DMS79 (cell line): ENCODE data around the gene LYVE1.
"Not testable (repeated sequence)": the region's sequence is repeated elsewhere in the genome, so short reads cannot be mapped to it uniquely, and the experiment has no call there.

Experiments used
- DNase-seq: peaks from one replicate; lab custom pipeline; 2025; lab: John Stamatoyannopoulos, UW

The LYVE1 gene, protein sequence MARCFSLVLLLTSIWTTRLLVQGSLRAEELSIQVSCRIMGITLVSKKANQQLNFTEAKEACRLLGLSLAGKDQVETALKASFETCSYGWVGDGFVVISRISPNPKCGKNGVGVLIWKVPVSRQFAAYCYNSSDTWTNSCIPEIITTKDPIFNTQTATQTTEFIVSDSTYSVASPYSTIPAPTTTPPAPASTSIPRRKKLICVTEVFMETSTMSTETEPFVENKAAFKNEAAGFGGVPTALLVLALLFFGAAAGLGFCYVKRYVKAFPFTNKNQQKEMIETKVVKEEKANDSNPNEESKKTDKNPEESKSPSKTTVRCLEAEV

DNA sequence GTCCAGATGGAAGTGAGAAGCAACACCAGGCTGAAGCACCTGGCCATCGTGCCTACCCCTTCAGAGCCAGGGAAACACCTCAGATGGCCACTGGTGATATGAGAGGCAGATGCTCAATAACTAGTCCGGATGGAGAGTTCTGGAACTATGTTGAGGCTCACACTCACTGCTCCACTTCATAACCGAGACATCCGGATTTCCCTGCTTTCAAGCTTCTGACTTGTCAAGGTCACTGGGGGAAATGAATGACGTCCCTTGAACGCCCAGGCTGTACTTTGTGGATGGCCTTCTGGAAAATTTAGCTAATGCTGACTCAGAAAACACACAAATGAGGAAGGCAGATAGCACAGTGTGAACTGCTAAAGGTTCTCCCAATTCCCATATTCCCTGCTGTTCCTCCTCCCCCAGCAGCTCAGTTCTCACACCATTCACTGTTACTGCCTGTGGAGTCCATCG lies at the start of gene LYVE1:
Gene LYVE1, minus strand, starts transcription at position 180 of the 456 bp plus-strand sequence. Its CDS starts 133 bp downstream, at position 47.
- no peak for DNase-seq

DNA sequence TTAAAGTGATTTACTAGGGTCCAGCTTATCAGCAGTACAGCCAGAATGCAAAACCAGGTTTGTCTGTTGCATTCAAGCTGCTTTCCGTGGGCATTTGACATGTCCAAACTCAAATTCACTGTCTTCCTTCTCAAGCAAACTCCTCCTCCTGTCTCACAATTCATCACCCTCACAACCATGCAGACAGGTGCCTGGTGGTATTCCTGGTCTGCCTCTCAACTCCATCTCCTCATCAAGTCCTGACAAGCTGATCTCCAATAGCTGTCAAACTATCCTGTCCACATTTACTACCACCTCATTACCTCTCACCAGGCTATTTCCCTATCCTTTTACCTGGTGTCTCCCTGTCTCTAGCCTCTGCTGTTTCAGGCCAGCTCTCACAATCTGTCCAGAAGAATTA lies 49.1 kb upstream of the LYVE1 start:
- no peak for DNase-seq

DNA sequence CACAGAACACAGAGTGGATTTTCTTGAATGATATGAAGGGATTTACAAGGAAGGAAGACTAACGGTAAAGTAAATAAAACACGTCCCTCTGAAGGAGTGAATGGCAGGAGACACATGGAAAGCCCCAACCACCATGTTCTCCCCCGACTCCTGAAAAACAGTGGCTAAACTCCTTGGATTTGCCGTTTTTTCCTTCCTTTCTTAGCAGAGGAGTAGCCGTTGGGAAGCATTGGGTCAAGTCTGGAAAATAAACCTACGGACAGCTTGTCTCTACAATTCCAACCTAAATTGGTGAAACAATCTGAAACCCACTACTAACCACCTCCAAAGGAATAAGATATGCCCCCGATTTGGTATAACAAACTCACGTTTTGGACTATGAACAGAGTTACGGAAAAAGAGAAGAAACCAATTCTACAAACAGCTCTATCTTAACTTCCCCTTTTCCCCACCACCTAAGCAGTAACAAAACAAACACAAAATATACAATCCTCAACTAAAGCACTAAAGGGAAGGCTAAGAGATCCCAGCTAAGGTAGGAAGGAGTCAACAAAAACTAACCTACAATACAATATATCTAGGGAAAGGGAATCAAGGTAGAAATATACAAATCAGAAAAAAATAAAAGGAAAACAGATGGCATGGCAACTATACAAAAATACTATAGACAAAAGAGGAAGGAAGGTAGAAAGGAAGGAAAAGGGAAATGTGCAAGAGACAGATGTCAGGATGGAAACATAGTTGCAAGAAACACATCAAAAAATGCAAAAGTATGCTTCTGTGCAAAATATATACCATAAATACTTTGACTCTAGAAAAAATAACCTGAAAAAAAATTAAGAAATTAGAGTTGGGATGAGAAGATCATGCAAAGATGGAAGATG lies 43.8 kb upstream of the LYVE1 start:
- DNase-seq = no peak

DNA sequence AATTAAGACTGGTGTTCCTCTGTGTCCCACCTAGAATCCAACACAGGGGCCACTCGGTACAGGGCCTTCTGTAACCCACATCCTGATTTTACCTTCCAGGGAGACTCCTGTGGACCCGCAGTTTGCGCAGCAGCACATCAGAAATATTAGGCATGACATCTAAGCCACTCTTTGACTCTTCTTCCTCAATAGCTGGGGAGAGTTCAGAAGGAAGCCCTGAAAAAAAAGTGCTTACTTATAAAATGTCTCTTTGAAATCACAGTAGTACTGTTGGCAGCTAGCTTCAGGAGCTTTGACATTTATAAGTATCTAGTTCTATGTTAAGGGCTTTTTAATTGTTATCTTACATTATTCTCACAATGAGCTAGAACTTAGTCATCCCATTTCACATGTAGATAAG lies 41.2 kb upstream of the LYVE1 start:
- no peak for DNase-seq

DNA sequence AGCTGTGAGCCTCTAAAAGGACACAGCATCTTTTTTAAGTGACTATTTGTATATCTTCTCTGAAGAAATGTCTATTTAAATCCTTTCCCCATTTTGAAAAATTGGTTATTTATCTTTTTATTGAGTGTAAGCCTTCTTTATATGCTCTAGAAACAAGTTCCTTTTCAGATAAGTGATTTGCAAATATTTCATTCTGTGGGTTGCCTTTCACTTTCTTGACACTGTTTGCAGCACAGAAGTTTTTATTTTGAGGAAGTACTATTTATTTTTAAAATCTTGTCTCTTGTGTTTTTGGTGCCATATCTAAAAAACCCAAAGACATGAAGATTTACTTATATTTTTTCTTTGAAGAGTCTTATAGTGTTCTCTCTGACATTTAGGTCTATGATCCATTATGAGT lies 40.1 kb upstream of the LYVE1 start:
- DNase-seq = no peak

DNA sequence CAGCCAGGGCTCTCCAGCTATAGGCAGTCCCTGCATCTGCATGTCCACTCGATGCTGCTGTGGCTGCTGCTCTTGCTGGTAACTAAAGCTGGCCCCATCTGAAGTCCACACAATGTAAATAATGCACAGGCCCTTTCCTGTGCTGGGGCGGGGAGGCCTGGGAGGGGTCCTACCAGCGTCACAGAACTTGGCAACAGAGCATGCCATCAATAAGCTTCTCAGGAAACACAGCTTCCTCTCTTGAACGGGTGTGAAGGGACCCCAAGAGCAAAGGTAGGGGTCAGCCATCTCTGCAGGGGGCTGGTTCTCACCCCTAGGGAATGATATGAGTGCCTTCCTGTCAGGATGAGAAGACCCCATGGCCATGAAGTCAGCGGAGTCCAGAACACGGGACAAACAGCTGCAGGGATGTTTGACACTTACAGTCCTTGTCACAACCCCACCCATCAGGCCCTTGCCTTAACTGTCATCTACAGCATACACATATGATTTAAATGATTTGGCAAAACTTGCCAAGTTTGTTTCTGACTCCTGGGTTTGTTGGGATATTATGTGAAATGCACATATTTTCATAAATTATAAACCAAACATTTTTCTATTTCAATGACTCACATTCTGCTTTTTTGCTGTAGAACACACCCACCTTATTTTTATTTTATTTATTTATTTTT lies 39.1 kb upstream of the LYVE1 start:
- DNase-seq = no peak

DNA sequence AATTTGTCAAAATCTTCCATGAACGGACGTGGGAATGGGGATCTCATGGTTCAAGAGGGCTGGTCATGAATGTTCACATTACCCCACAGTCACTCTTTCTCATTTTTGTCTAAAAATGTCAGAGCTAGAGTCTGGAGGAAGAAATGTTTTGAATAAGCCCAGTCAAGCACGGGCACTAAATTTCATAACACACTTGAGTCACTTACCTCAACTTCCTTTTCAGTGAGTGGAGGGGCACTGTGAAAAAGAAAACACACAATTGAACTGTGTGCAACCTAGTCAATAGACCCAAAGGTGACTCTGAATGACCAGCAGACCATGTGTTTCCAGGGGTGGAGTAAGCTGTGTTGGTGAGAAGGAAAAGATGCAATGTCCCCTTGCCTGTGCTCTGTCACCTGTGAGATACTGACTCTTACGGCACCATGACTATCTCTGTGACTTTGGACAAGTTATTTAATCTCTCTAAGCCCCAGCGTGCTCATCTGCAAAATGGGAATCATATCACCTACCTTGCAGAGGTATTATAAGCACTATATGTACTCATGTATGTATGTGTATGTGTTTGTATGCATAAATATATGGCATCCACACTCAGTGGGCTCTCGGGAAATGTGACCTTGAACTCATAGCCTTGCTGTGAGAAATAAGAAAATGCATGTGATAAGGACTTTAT lies 38.2 kb upstream of the LYVE1 start:
- DNase-seq = no peak

DNA sequence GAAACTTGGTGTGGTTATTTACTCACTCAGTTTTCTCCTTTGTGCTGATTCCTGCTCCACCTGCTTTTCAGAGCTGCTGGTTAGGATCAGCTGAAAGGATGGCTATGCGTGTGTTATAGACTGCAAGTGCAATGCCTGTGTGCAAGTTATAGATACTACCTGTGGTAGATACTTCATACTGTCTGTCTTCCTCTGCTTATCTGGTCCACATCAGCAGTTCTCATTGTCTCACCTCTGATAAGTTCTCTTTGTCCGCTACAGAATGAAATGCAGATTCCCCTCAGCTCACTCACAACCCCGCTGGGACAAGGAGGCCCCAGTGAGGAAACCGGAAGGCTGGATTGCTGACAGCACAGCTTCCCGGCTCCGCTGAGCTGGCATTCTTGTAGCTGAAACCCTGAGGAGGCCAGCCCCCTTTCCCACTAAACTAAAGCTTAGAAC lies 37.5 kb upstream of the LYVE1 start:
- DNase-seq = no peak

DNA sequence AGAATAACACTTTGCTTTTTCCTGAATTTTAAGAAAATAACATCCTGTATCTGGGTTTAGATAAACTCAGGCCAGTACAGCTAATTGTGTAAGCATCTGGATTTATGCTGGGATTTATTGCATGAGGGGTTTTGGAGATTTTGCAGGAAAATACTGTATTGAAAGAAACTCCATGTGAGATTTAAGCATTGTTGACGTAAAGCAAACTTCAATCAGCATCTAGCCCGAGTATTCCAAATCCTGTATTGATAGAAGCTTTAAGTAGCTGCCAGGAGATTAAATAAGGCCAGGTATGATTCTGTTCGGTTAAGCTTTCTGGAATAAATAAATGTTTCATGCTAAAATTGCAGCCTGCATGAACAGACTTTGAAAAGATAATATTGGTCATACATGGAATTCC lies 36.3 kb upstream of the LYVE1 start:
- no peak for DNase-seq

DNA sequence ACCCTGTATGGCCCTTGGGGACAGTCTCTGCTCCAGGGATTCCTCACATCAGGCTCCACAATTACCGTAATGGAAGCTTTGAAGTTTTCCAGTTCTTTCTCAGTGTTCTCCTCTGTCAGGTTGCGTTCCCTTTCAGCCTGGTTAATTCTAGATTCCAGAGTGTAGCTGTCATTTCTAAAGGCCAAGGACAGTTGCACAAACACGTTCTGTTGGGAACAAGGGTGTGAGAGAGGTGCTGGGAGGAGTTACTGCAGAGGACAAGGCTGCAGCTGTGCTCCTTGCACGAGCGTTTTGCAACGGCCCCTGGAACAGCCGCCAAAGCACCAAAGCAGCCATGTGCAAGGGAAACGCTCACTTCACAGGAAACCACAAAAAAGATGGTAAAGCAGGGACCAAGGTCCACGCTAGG lies 35.9 kb upstream of the LYVE1 start:
- DNase-seq = no peak

DNA sequence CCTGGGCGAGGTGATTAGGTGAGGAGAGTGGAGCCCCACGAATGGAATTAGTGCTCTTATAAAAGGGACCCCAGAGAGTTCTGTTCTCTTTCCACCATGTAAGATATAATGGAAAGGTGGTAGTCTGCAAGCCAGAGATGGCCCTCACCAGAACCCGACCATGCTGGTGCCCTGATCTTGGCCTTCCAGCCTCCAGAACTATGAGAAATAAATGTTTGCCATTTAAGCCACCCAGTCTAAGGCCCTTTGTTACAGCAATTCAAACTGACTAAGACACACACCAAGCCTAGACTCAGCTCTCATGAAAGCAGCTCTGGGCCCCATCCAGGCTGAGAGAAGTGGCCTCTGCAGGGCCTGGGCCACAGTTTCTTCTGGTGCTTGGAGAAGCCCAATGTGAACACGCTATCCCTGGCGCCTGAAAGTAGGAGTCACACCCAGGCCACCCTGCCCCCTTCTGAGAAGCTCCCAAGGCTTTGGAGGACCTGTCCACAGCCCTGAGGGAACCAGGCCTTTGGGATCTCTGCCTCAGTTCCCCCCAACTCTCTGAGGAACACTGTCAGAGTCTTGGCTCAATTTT lies 35.3 kb upstream of the LYVE1 start:
- DNase-seq = no peak

DNA sequence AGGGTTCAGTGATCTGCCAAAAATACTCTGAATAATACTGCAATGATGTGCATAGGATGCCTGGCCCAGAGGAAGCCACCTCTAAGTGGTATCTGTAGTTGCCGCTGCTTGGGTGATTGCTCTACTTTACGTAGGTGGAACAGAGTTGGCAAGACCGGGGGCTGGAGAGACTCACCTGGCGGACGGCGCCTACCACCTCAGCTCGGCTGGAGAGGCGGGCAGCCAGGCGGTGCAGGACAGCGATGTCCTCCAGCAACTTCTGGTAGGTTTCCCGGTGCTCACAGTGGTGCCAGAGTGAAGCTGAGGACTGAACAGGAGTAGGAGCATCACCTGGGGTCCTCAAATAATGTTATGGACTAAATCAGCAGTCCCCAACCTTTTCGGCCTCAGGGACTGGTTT lies 34.5 kb upstream of the LYVE1 start:
- no peak for DNase-seq

DNA sequence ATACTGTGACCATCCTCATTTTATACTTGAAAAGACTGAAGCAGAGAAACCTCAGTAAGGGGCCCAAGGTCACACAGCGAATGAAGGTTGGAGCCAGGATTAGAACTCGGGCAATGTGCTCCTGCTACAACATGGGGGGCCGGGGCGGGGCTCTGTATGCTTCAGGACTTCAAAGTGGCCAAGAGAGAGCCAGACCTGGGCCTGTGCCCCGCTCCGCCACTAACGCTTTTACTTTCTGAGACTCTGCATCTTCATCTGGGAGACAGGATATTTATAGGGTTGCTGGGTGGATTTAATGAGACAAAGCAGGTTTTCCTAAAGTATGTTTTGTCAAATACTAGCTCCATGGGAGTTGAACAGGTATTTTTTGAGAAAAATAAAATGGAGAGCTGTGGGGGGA lies 33.9 kb upstream of the LYVE1 start:
- DNase-seq = no peak

DNA sequence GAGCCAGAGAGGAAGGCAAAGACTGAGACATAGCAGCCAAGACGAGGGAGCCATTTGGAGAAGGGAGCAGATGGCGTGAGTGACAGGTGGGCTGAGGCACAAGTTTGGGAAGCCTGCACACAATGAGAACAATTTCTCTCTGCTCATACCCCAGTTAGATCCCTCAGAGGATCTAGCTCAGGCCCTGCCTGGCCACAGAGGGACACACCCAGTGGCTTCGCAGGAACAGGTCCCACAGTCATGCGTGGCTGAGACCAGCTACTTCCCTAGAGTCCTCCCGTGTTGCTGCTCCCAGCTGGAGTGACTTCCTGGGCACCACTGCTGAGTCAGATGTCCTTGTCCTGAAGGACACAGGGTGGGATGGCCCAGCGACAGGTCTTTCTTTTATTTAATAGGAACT lies 33.4 kb upstream of the LYVE1 start:
- no peak for DNase-seq

DNA sequence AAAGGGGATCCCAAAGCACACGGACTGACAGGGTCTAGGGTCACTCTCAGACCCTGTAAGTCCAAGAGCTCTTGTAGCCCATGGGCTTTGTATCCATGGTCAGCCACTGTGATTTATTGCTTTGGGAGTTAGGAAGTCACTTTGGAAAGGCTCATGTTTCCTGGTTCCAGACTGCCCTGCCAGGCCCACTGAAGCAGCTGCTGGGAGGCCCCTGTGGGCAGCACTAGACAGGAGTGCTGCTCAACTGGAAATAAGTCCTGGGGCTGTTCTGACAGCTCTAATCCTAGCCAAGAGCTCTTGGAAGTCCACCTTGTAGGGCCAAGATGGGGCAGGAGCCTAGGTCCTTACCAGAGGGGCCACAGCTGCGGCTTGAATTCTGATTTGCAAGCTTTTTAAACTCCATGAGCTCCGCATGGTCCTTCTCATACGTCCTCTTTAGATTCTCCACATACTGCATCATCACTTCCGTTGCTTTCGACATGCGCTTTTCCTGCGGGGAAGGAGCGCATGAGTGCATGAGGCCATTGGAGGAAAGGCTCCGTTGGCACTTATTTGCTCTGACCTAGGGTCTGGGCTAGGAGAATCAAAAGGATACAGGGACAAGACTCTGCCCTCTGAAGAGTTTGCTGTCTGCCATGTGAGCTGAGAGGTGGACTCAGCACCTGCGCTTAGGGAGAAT lies 32.2 kb upstream of the LYVE1 start:
- DNase-seq = no peak

DNA sequence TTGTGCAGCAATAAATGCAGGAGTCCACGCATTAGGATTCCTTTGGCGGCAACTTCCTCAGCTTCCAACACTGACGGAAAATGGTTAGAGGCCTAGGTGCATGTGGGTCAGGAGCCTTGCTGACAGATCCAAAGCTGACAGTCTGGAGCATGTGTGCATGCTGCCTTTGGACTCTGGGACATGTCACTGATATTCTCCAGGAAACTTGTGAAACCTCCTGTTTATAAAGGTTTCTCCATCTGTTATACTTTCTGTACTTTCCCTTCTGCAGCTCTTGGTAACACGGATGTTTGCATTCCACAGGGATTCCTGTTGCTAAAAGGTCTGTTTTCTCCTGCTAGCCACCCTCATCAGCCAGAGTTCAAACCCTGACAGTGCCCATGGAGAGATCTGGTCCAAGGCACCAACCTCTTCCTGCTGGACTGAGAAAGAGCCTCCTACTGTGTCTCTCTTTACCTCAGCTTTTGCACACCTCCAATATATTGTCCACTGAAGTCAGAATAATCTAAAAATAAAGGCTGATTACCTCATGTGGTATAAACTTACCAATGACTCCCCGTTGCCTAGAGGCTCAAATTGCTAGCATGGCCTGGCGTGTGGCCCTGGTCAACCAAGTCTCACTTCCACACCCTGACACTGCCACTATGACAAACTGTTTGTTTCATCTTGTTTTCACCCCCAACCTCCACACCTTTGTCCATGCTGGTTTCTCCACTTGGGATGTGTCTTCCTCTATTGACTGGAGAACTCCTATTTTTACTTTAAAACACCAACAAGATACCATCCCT lies 31.1 kb upstream of the LYVE1 start:
- DNase-seq = no peak

DNA sequence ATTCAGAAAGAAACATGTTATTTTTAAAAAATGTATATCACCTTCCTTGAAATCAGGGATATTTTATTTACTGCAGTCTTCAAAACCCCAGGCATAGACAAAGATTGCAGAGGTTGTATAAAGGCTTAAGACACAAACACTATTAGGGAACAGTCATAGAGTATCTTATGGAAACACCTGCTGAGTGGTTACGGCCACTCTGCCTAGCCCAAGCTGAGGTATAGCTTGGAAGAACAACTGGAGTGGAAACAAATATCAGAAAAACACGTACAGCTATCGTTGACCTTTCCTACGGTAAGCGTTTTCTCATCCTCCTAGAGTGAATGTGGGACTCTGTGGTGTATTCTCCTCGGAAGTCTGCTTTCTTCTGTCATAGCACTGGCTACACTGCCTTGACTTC lies 30.4 kb upstream of the LYVE1 start:
- no peak for DNase-seq

DNA sequence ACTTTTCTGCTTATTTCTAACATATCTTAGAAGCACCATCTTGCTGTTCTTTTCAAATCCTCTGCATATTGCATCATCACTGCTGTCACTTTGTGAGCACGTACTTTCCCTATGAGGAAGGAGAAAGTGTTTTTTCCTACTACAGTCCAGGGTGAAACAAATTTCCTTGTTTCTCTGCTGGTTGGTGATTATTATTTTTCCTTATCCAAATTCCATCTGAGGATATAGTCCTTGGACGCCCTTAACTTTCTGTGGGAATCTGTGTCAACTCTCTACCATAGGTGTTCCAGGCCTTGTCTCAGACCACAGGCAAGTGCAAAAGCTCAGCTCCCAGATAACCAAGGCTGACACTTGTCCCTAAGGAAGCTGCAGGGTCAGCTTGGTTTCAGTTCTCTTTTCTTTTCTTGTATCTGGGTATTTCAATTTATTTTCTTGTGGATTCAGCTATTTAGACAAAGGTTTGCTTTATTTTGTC lies 29.4 kb upstream of the LYVE1 start:
- DNase-seq = no peak

DNA sequence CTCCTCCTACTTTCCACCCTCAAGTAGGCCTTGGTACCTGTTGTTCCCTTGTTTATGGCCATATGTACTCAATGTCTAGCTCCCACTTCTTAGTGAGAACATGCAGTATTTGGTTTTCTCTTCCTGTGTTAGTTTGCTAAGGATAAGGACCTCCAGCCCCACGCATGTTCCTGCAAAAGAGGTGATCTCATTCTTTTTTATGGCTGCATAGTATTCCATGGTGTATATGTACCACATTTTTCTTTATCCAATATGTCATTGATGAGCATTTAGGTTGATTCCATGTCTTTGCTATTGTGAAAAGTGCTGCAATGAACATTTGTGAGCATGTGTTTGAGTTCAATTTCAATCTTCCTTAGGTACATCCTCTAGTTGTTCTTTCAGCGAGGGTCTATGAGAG lies 27.4 kb upstream of the LYVE1 start:
- DNase-seq = not testable (repeated sequence)

DNA sequence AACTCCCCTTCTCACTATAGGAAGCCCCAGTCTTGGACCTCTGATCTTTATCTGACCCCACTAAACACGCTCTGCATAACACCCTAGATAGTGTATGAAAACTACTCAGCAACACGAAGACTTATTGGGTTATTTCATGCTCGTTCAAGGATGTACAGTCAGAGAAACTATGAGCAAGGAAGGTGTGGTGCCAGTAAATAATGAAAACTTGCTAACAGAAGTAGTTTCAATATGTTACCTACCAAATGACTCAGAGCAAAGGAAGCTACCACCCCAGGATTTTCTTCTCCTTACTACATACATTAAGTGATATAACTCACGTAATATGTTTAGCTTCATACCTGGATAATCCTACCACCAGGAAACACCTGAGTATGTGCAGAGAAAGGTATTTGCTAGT lies 25.9 kb upstream of the LYVE1 start:
- no peak for DNase-seq
